Neural cell (in vitro differentiated cells): ENCODE measurements around the gene CYB5B.
"Not testable (repeated sequence)": the region's sequence is repeated elsewhere in the genome, so short reads cannot be mapped to it uniquely, and the experiment has no call there.

Source experiments
- EP300 ChIP-seq: fragments of 450-650 bp; conservative IDR thresholded peaks from 2 replicates; pipeline ENCODE4 v1.6.1; 2014; ENCODE audit warnings: antibody characterized with exemption, mild to moderate bottlenecking, moderate library complexity; ENCODE audit not compliant: poor library complexity, severe bottlenecking
- EZH2 ChIP-seq: fragments of 200-600, 300-800 bp; shearing (Covaris generic), sonication (generic); IDR thresholded peaks from 2 replicates; pipeline ENCODE4 v1.6.1; 2014; ENCODE audit warnings: antibody characterized with exemption, low read length, borderline replicate concordance, mild to moderate bottlenecking; ENCODE audit not compliant: insufficient read depth, poor library complexity, severe bottlenecking
- MXI1 ChIP-seq: fragments of 450-650 bp; conservative IDR thresholded peaks from 2 replicates; pipeline ENCODE4 v1.6.1; 2014; ENCODE audit warnings: antibody characterized with exemption, mild to moderate bottlenecking; ENCODE audit not compliant: poor library complexity, severe bottlenecking
- POLR2AphosphoS5 ChIP-seq: IDR thresholded peaks from 2 replicates; pipeline ENCODE4 v1.6.1; 2012
- RAD21 ChIP-seq: fragments of 450-650 bp; conservative IDR thresholded peaks from 2 replicates; pipeline ENCODE4 v1.6.1; 2014; ENCODE audit warnings: antibody characterized with exemption, mild to moderate bottlenecking, moderate library complexity
- TAF1 ChIP-seq: IDR thresholded peaks from 2 replicates; pipeline ENCODE4 v1.6.1; 2012; ENCODE audit warnings: low read depth
- TF ChIP-seq, protein P1 (sequence below): fragments of 450-650 bp; IDR thresholded peaks from 2 replicates; pipeline ENCODE4 v1.5.1; 2014; ENCODE audit warnings: antibody characterized with exemption, mild to moderate bottlenecking, moderate library complexity; ENCODE audit not compliant: poor library complexity, severe bottlenecking
- TF ChIP-seq, protein P2 (sequence below): IDR thresholded peaks from 2 replicates; pipeline ENCODE4 v1.6.1; 2012; ENCODE audit warnings: borderline replicate concordance

DNA sequence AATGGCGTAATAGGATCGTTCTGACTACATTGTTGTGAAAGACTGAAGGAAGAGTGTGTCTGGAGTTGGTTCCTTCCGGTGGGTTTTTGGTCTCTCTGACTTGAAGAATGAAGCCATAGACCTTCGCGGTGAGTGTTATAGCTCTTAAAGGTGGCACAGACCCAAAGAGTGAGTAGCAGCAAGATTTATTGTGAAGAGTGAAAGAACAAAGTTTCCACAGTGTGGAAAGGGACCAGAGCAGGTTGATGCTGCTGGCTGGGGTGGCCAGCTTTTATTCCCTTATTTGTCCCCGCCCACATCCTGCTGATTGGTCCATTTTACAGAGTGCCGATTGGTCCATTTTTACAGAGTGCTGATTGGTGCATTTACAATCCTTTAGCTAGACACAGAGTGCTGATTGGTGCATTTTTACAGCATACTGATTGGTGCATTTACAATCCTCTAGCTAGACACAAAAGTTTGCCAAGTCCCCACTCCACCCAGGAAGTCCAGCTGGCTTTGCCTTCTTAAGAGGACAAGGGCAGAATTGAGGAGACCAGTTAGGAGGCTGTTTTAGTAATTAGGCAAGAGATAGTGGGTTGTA is 4.7 kb downstream of the CYB5B start:
- TF ChIP-seq POLR2AphosphoS5, EP300, EZH2, TAF1, MXI1, RAD21: not testable (repeated sequence)
- TF ChIP-seq, protein P1, sequence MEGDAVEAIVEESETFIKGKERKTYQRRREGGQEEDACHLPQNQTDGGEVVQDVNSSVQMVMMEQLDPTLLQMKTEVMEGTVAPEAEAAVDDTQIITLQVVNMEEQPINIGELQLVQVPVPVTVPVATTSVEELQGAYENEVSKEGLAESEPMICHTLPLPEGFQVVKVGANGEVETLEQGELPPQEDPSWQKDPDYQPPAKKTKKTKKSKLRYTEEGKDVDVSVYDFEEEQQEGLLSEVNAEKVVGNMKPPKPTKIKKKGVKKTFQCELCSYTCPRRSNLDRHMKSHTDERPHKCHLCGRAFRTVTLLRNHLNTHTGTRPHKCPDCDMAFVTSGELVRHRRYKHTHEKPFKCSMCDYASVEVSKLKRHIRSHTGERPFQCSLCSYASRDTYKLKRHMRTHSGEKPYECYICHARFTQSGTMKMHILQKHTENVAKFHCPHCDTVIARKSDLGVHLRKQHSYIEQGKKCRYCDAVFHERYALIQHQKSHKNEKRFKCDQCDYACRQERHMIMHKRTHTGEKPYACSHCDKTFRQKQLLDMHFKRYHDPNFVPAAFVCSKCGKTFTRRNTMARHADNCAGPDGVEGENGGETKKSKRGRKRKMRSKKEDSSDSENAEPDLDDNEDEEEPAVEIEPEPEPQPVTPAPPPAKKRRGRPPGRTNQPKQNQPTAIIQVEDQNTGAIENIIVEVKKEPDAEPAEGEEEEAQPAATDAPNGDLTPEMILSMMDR: not testable (repeated sequence)
- TF ChIP-seq, protein P2, sequence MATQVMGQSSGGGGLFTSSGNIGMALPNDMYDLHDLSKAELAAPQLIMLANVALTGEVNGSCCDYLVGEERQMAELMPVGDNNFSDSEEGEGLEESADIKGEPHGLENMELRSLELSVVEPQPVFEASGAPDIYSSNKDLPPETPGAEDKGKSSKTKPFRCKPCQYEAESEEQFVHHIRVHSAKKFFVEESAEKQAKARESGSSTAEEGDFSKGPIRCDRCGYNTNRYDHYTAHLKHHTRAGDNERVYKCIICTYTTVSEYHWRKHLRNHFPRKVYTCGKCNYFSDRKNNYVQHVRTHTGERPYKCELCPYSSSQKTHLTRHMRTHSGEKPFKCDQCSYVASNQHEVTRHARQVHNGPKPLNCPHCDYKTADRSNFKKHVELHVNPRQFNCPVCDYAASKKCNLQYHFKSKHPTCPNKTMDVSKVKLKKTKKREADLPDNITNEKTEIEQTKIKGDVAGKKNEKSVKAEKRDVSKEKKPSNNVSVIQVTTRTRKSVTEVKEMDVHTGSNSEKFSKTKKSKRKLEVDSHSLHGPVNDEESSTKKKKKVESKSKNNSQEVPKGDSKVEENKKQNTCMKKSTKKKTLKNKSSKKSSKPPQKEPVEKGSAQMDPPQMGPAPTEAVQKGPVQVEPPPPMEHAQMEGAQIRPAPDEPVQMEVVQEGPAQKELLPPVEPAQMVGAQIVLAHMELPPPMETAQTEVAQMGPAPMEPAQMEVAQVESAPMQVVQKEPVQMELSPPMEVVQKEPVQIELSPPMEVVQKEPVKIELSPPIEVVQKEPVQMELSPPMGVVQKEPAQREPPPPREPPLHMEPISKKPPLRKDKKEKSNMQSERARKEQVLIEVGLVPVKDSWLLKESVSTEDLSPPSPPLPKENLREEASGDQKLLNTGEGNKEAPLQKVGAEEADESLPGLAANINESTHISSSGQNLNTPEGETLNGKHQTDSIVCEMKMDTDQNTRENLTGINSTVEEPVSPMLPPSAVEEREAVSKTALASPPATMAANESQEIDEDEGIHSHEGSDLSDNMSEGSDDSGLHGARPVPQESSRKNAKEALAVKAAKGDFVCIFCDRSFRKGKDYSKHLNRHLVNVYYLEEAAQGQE: not testable (repeated sequence)
